ENCODE results near the gene OR52H1. TPM values are rescaled to one million over a fixed set of nuclear protein-coding genes. Genes with fewer than 3 reads are reported as not detected.

OR52H1 gene
- total RNA-seq, 1 donor from 2014 or later, result 0.52 TPM

GRCh38 chr11:5514841-5515240 lies 33.5 kb downstream of the OR52H1 start:
- Histone ChIP-seq H3K27me3 (ENCODE audit: control insufficient read depth in 3 of 3, insufficient read depth in 3 of 3, low read length in 3 of 3) (no peaks in the 10 kb centered on the region), H3K36me3 (ENCODE audit: control insufficient read depth in 3 of 3, insufficient read depth in 3 of 3, low read length in 3 of 3) (no peaks in the 10 kb centered on the region), H3K9me3 (ENCODE audit: control insufficient read depth in 3 of 3, low read length in 3 of 3) (no peaks in the 10 kb centered on the region), H3K4me3 (ENCODE audit: low read length in 3 of 3) (no peak overlapping the region), H3K4me1 (ENCODE audit: control insufficient read depth in 3 of 3, insufficient read depth in 3 of 3, low read length in 3 of 3) (no peaks in the 10 kb centered on the region), H3K27ac (ENCODE audit: low read depth, low read length) (no peak overlapping the region), H3K9ac (ENCODE audit: low read depth in 1 of 3, low read length in 3 of 3) (no peak overlapping the region)

GRCh38 chr11:5509803-5510202 lies 38.5 kb downstream of the OR52H1 start, which contains the start of gene UBQLN3:
TSS of gene UBQLN3 (minus strand) at chr11:5509957. CDS start at chr11:5509558, 399 bp downstream.
- H3K27ac ChIP-seq (ENCODE audit: low read depth, low read length), result no peak within 1 kb of the TSS

GRCh38 chr11:5508605-5509004 lies 39.7 kb downstream of the OR52H1 start:
- Histone ChIP-seq H3K9me3 (ENCODE audit: control insufficient read depth in 3 of 3, low read length in 3 of 3) (no peaks in the 10 kb centered on the region), H3K36me3 (ENCODE audit: control insufficient read depth in 3 of 3, insufficient read depth in 3 of 3, low read length in 3 of 3) (no peaks in the 10 kb centered on the region), H3K27me3 (ENCODE audit: control insufficient read depth in 3 of 3, insufficient read depth in 3 of 3, low read length in 3 of 3) (no peaks in the 10 kb centered on the region), H3K4me1 (ENCODE audit: control insufficient read depth in 3 of 3, insufficient read depth in 3 of 3, low read length in 3 of 3) (no peaks in the 10 kb centered on the region), H3K27ac (ENCODE audit: low read depth, low read length) (no peak overlapping the region), H3K9ac (ENCODE audit: low read depth in 1 of 3, low read length in 3 of 3) (no peak overlapping the region), H3K4me3 (ENCODE audit: low read length in 3 of 3) (no peak overlapping the region)

More at GRCh38 chr11:5509803-5510202, 38.5 kb downstream of the OR52H1 start, which contains the start of gene UBQLN3:
- H3K4me1 ChIP-seq (ENCODE audit: control insufficient read depth in 3 of 3, insufficient read depth in 3 of 3, low read length in 3 of 3), result no peaks in the 10 kb centered on the region
- no peaks in the 10 kb centered on the region for H3K27me3 ChIP-seq (ENCODE audit: control insufficient read depth in 3 of 3, insufficient read depth in 3 of 3, low read length in 3 of 3)
- no peak within 1 kb of the TSS for H3K9ac ChIP-seq (ENCODE audit: low read depth in 1 of 3, low read length in 3 of 3)
- H3K36me3 ChIP-seq (ENCODE audit: control insufficient read depth in 3 of 3, insufficient read depth in 3 of 3, low read length in 3 of 3), result no peaks in the 10 kb centered on the region
- no peaks in the 10 kb centered on the region for H3K9me3 ChIP-seq (ENCODE audit: control insufficient read depth in 3 of 3, low read length in 3 of 3)
- H3K4me3 ChIP-seq (ENCODE audit: low read length in 3 of 3), result no peak within 1 kb of the TSS

GRCh38 chr11:5507933-5508305 lies 40.4 kb downstream of the OR52H1 start:
- Histone ChIP-seq H3K4me1 (ENCODE audit: control insufficient read depth in 3 of 3, insufficient read depth in 3 of 3, low read length in 3 of 3) (no peaks in the 10 kb centered on the region), H3K27me3 (ENCODE audit: control insufficient read depth in 3 of 3, insufficient read depth in 3 of 3, low read length in 3 of 3) (no peaks in the 10 kb centered on the region), H3K9ac (ENCODE audit: low read depth in 1 of 3, low read length in 3 of 3) (no peak overlapping the region), H3K36me3 (ENCODE audit: control insufficient read depth in 3 of 3, insufficient read depth in 3 of 3, low read length in 3 of 3) (no peaks in the 10 kb centered on the region), H3K4me3 (ENCODE audit: low read length in 3 of 3) (no peak overlapping the region), H3K9me3 (ENCODE audit: control insufficient read depth in 3 of 3, low read length in 3 of 3) (no peaks in the 10 kb centered on the region), H3K27ac (ENCODE audit: low read depth, low read length) (no peak overlapping the region)

GRCh38 chr11:5507177-5507932 lies 41.0 kb downstream of the OR52H1 start:
- Histone ChIP-seq H3K27me3 (ENCODE audit: control insufficient read depth in 3 of 3, insufficient read depth in 3 of 3, low read length in 3 of 3) (no peaks in the 10 kb centered on the region), H3K9me3 (ENCODE audit: control insufficient read depth in 3 of 3, low read length in 3 of 3) (no peaks in the 10 kb centered on the region), H3K4me1 (ENCODE audit: control insufficient read depth in 3 of 3, insufficient read depth in 3 of 3, low read length in 3 of 3) (no peaks in the 10 kb centered on the region), H3K36me3 (ENCODE audit: control insufficient read depth in 3 of 3, insufficient read depth in 3 of 3, low read length in 3 of 3) (no peaks in the 10 kb centered on the region), H3K27ac (ENCODE audit: low read depth, low read length) (no peak overlapping the region), H3K9ac (ENCODE audit: low read depth in 1 of 3, low read length in 3 of 3) (no peak overlapping the region), H3K4me3 (ENCODE audit: low read length in 3 of 3) (no peak overlapping the region)

- no peaks in the 10 kb centered on the region for H3K36me3 ChIP-seq (ENCODE audit: control insufficient read depth in 3 of 3, insufficient read depth in 3 of 3, low read length in 3 of 3)
- no peaks in the 10 kb centered on the region for H3K9me3 ChIP-seq (ENCODE audit: control insufficient read depth in 3 of 3, low read length in 3 of 3)
- H3K9ac ChIP-seq (ENCODE audit: low read depth in 1 of 3, low read length in 3 of 3), result no peak overlapping the region
- no peak overlapping the region for H3K4me3 ChIP-seq (ENCODE audit: low read length in 3 of 3)
- H3K4me1 ChIP-seq (ENCODE audit: control insufficient read depth in 3 of 3, insufficient read depth in 3 of 3, low read length in 3 of 3), result no peaks in the 10 kb centered on the region
- no peaks in the 10 kb centered on the region for H3K27me3 ChIP-seq (ENCODE audit: control insufficient read depth in 3 of 3, insufficient read depth in 3 of 3, low read length in 3 of 3)
- H3K27ac ChIP-seq (ENCODE audit: low read depth, low read length), result no peak overlapping the region
Observed at GRCh38 chr11:5505363-5506048, 42.8 kb downstream of the OR52H1 start.

GRCh38 chr11:5504403-5504921 lies 43.9 kb downstream of the OR52H1 start:
- no peak overlapping the region for H3K4me3 ChIP-seq (ENCODE audit: low read length in 3 of 3)
- H3K4me1 ChIP-seq (ENCODE audit: control insufficient read depth in 3 of 3, insufficient read depth in 3 of 3, low read length in 3 of 3), result no peaks in the 10 kb centered on the region
- H3K27me3 ChIP-seq (ENCODE audit: control insufficient read depth in 3 of 3, insufficient read depth in 3 of 3, low read length in 3 of 3), result no peaks in the 10 kb centered on the region

GRCh38 chr11:5500393-5500801 lies 47.9 kb downstream of the OR52H1 start:
- Histone ChIP-seq H3K9ac (ENCODE audit: low read depth in 1 of 3, low read length in 3 of 3) (no peak overlapping the region), H3K36me3 (ENCODE audit: control insufficient read depth in 3 of 3, insufficient read depth in 3 of 3, low read length in 3 of 3) (no peaks in the 10 kb centered on the region), H3K27ac (ENCODE audit: low read depth, low read length) (no peak overlapping the region), H3K9me3 (ENCODE audit: control insufficient read depth in 3 of 3, low read length in 3 of 3) (no peaks in the 10 kb centered on the region), H3K4me3 (ENCODE audit: low read length in 3 of 3) (no peak overlapping the region), H3K4me1 (ENCODE audit: control insufficient read depth in 3 of 3, insufficient read depth in 3 of 3, low read length in 3 of 3) (no peaks in the 10 kb centered on the region), H3K27me3 (ENCODE audit: control insufficient read depth in 3 of 3, insufficient read depth in 3 of 3, low read length in 3 of 3) (no peaks in the 10 kb centered on the region)

More at GRCh38 chr11:5504403-5504921, 43.9 kb downstream of the OR52H1 start:
- no peaks in the 10 kb centered on the region for H3K9me3 ChIP-seq (ENCODE audit: control insufficient read depth in 3 of 3, low read length in 3 of 3)
- no peak overlapping the region for H3K27ac ChIP-seq (ENCODE audit: low read depth, low read length)
- H3K9ac ChIP-seq (ENCODE audit: low read depth in 1 of 3, low read length in 3 of 3), result no peak overlapping the region
- no peaks in the 10 kb centered on the region for H3K36me3 ChIP-seq (ENCODE audit: control insufficient read depth in 3 of 3, insufficient read depth in 3 of 3, low read length in 3 of 3)

GRCh38 chr11:5499671-5500070 lies 48.7 kb downstream of the OR52H1 start:
- Histone ChIP-seq H3K9ac (ENCODE audit: low read depth in 1 of 3, low read length in 3 of 3) (no peak overlapping the region), H3K36me3 (ENCODE audit: control insufficient read depth in 3 of 3, insufficient read depth in 3 of 3, low read length in 3 of 3) (no peaks in the 10 kb centered on the region), H3K9me3 (ENCODE audit: control insufficient read depth in 3 of 3, low read length in 3 of 3) (no peaks in the 10 kb centered on the region), H3K27ac (ENCODE audit: low read depth, low read length) (no peak overlapping the region), H3K4me3 (ENCODE audit: low read length in 3 of 3) (no peak overlapping the region), H3K27me3 (ENCODE audit: control insufficient read depth in 3 of 3, insufficient read depth in 3 of 3, low read length in 3 of 3) (no peaks in the 10 kb centered on the region), H3K4me1 (ENCODE audit: control insufficient read depth in 3 of 3, insufficient read depth in 3 of 3, low read length in 3 of 3) (no peaks in the 10 kb centered on the region)

Measured in skeletal muscle tissue (tissue), 4 donors.